ENCODE data around the gene PPIF.

Gene PPIF

GRCh38 chr10:79313911-79314439, 33.3 kb upstream of the PPIF start:
- peak; percentile 61 for DNase-seq

- DNase-seq = no peak
Observed at GRCh38 chr10:79314761-79315601, 32.3 kb upstream of the PPIF start.

- DNase-seq = no peak
Observed at GRCh38 chr10:79315602-79315920, 31.7 kb upstream of the PPIF start.

DNA sequence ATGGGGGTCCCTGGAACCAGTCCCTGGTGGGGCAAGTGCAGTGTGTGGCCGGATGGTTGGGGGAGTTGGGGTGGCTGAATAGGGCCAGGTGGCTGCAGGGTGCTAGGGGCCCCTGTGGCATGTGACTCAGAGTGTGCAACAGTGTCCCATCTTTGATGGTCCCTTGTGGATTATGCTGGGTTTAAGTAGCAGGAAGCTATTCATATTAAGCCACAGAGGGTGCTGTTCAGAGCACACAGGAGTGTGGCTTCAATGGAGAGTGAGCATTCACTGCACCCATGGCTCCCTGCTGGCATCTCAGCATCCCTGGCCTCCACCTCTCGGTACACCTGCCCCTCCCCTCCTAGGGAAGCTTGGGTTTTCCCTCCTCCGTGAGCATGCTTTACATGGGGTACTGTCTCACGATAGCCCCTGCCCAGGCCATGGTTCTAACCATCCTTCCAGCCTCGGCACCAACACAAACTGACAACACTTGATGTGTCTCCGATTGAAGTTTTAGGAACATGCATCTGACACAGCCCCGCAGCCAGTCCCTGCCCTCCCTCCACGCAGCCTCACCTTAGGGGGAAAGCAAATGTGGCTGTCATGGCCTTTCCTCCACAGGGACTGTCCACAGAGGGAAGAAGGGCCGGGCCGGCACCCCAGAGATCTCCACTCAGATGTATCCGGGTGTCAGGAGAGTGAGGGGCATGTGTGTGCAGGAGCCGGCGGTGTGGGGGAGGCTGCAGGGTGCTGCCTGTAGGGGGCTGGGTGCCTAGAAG, 30.4 kb upstream of the PPIF start:
- no peak for DNase-seq

GRCh38 chr10:79318369-79318768, 28.9 kb upstream of the PPIF start:
- no peak for DNase-seq

DNA sequence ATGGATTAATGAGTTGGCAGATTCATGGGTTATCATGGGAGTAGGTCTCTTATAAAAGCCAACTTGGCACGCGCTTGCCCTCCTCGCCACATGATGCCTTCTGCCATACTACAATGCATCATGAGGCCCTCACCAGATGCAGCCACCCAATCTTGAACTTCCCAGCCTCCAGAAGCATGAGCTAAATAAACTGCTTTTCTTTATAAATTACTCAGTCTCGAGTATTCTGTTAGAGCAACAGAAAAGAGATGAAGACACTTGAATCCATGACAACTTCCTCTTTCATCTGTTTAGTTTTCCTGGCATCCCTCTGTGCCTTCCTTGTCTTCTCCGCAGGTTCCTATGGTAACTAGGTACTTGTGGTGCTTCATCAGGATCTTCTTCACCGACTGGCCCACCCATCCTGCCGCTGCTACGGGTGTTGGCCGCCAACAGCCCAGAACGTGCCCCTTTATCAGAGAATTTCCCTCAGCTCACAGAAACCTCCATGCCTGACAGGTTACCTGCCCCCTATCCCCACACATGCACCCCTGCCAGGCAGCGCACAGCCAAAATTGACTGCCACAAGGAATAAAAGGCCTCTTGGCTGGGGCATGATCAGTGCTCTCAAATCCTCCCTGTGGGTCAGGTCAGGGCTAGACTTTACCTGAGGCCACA, 28.0 kb upstream of the PPIF start:
- peak; percentile 26 for DNase-seq

- DNase-seq = no peak
Observed at GRCh38 chr10:79320316-79320715, 27.0 kb upstream of the PPIF start.

- DNase-seq = no peak
Observed at GRCh38 chr10:79320820-79321493, 26.3 kb upstream of the PPIF start.

DNA sequence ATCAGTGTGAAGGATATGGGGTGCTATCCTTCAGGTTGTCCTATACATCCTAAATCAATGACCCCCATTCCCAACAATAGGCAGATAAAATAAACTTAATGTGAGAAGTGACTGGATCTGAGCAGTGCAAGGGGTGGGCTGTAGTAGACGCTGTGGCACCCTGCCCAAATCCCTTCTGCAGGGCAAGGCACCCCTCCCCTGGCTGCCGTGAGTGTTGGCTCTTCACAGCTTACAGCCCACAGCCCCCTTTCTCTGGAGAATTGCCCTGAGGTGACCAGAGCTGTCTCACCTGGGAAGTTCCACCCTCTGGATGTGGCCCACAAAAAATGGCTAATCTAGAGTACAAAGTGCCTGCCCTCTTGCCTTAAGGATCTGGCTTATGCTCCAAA, 25.8 kb upstream of the PPIF start:
- no peak for DNase-seq

DNA sequence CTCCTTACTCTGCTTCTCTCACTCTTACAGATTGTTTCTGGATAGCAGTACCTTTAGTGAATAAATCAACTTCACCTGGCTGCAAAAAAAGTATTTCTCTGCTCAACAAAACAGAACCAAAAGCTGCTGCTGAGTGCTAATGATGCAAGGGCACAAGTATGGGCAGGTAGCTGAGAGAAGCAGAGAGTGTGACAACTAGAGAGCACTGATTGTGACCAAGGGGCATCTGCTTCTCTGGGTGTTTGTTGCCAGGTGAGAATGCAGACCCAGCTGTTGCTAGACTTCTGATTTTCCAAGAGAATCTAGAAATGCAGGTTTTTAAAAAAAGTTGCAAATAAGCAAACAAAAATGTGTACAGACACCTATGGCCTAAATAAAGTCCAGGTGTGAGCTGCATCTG, 25.3 kb upstream of the PPIF start:
- no peak for DNase-seq

- no peak for DNase-seq
Observed at GRCh38 chr10:79322616-79323543, 24.4 kb upstream of the PPIF start.

DNA sequence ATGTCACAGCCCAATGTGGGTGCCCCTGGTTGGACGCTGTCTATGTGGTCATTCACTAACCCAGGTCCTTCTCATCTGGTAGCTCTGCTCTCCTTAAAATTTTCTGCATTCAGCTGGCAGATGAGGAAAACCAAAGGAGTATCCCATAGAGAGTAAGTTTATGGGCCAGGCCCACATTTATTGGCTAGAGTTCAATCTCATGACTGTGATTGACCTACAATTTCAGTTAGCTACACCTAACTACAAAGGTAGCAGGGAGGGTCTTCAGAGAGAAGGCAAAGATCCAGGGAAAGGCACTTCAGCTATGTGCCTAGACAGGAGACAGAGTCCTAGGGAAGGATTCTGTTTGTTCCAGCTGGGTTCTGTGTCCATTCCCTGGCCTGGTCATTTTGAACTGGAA, 23.7 kb upstream of the PPIF start:
- no peak for DNase-seq

DNA sequence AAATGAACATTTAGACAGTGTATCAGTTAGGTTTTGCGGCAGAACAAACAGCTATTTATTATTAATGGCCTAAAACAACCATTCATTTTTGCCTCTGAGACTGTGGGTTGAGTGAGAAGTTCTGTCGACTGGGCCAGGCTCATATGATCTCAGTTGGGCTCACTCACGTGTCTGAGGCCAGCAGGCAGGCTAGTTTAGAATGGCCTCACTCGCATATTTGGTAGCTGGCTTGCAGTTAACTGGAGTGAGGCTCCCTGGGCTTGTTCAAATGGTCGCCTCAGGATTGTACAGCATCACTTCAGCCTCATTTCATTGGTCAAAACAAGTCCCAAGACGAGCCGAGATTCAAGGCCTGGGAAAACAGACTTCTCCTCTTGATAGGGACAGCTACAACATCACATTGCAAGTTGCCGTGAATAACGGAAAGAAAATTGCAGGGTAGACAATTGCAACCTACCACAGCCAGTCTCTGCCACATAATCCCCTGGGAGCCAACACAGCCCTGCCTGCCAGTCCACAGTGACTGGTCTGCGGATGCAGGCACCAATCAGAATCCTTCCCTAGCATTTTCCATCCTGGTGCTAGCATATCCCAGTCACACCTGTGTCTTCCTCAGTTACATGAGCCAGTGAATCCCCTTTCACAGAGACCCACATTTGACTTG, 23.1 kb upstream of the PPIF start:
- DNase-seq = no peak

DNA sequence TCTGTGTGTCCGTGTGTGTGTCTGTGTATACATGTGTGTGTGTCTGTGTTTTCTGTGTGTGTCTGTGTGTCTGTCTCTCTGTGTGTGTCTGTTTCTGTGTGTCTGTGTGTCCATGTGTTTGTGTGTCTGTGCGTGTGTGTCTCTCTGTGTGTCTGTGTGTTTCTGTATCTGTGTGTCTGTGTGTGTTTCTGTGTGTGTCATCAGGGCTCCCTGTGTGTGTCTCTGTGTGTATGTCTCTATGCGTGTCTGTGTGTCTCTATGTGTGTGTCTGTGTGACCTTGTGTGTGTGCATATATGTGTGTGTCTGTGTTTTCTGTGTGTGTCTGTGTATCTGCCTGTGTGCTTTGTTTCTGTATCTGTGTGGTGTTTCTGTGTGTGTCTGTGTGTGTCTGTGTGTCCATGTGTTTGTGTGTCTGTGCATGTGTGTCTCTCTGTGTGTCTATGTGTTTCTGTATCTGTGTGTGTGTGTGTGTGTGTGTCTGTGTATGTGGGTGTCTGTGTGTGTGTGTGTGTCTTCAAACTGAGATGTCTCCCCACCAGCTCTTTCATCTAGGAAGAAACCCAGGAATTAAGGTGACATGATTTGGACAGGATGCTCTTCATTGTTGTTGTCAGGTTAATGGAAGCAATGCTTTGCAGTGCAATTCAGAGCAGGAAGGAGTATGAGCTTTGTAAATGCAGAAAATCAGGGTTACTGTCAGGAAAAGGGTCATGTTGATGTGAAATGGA, 20.7 kb upstream of the PPIF start:
- no peak for DNase-seq

DNA sequence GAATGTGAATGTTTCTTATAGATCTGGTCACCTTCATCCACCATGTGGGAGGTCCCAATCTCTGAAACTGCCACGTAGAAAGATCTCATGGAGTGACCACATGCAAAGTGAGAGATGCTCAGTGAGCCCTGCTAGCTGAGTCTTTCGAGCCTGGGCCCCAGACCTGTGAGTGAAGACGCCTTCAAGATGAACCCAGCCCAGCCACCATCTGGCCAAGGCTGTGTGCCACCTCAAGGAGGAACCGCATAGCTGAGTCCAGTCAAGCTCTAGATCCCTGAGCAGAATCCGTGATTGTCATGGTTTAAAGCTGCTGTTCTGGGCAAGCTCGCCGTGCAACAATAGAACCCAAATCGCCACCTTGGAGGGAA, 20.2 kb upstream of the PPIF start:
- no peak for DNase-seq

GRCh38 chr10:79328147-79328701, 19.0 kb upstream of the PPIF start:
- no peak for DNase-seq

DNA sequence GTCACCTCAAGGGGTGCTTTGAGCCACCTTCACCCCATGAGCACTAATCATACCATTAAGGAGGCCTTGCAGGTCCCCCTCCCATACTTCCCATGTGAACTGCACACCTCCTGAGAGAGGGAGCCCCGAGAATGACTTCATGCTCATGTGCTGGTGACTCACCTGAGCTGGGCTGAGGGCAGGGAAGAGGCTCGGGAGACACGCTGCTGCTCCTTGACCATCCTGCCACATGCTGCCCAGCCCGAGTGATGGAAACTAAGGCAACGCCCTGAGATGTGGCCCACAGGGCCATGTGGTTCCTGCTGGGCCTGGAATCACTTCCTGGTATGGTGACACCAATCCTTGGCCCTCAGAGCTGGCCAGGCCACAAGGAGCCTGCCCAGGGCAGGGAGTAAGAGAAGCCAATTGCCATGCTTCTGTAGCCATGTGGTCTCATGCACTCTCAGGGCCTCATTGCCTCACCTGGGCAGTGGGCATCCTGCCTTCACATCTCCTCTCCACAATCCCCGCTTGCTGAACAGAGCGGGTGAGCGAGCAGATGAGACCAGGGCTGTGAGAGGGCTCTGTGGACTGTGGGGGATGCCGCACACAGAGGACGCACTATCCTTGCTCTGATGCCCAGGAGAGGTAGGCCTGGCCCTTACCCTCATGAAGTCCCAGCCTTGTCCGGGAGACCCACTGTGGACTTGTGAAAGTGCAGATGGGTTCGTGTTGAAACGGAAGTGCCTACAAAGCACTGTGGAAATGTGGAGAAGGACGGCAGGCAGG, 18.3 kb upstream of the PPIF start:
- no peak for DNase-seq

- DNase-seq = no peak
Observed at GRCh38 chr10:79329529-79329928, 17.7 kb upstream of the PPIF start.

- no peak for DNase-seq
Observed at GRCh38 chr10:79331226-79331625, 16.0 kb upstream of the PPIF start.

DNA sequence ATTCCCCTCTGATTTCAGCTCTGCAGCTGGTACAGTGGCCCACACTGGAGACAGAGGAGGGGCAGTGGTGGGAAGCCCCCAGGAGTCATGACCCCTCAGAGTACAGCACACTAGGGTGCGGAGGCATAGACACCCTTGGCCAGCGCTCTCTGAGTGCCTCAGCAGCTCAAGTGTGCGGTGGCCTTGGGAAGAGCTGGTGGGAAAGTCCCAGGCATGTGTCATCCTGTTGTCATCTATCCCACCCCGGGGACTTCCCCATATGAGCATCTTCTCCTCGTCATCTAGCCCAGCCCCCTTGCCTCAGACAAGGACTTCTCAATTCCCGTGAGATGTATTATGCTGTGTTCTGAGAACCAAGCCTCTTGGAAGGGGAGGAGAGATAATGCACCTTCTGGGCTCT, 15.6 kb upstream of the PPIF start:
- DNase-seq = no peak

Measured in NCI-H446 treated with DMSO at 0.1 percent for 48 hours (cell line).